ENCODE results near the gene PCTP.

PCTP gene

GRCh38 chr17:55727920-55728319 is 22.9 kb upstream of the PCTP start:
- no peak for TF ChIP-seq EZH2 (IDR thresholded peaks at IDR 0.05; ENCODE audit: borderline replicate concordance, low read length)
- no peak for TF ChIP-seq CTCF (IDR thresholded peaks at IDR 0.05; ENCODE audit: low read length)
- Histone ChIP-seq H3K4me1 (ENCODE audit: insufficient read depth, low read length, severe bottlenecking) (no peaks in the 10 kb centered on the region), H3F3A (ENCODE audit: insufficient read depth, low read length) (no peaks in the 10 kb centered on the region), H4K20me1 (ENCODE audit: insufficient read depth, low read length) (no peaks in the 10 kb centered on the region), H3K4me3 (ENCODE audit: low read depth, low read length, poor library complexity, severe bottlenecking) (no peak overlapping the region), H3K9me3 (ENCODE audit: low read length) (no peaks in the 10 kb centered on the region), H3K9me2 (ENCODE audit: low read depth, low read length) (no peaks in the 10 kb centered on the region), H3K27ac (ENCODE audit: low read depth, low read length, poor library complexity, severe bottlenecking) (no peak overlapping the region), H3K79me2 (ENCODE audit: insufficient read depth, low read length) (no peaks in the 10 kb centered on the region), H2AFZ (ENCODE audit: low read length) (no peak overlapping the region), H3K4me2 (ENCODE audit: low read length) (no peak overlapping the region), H3K27me3 (ENCODE audit: insufficient read depth, low read length) (no peaks in the 10 kb centered on the region), H3K36me3 (ENCODE audit: insufficient read depth, low read length) (no peaks in the 10 kb centered on the region), H3K9ac (ENCODE audit: low read length) (no peak overlapping the region)

GRCh38 chr17:55728361-55728760 is 22.5 kb upstream of the PCTP start:
- Histone ChIP-seq H3K9me3 (ENCODE audit: low read length) (no peaks in the 10 kb centered on the region), H3K9ac (ENCODE audit: low read length) (no peak overlapping the region), H3K4me1 (ENCODE audit: insufficient read depth, low read length, severe bottlenecking) (no peaks in the 10 kb centered on the region), H3K4me2 (ENCODE audit: low read length) (no peak overlapping the region), H4K20me1 (ENCODE audit: insufficient read depth, low read length) (no peaks in the 10 kb centered on the region), H3K27me3 (ENCODE audit: insufficient read depth, low read length) (no peaks in the 10 kb centered on the region), H3K36me3 (ENCODE audit: insufficient read depth, low read length) (no peaks in the 10 kb centered on the region), H3K4me3 (ENCODE audit: low read depth, low read length, poor library complexity, severe bottlenecking) (no peak overlapping the region), H2AFZ (ENCODE audit: low read length) (no peak overlapping the region), H3K27ac (ENCODE audit: low read depth, low read length, poor library complexity, severe bottlenecking) (no peak overlapping the region), H3F3A (ENCODE audit: insufficient read depth, low read length) (no peaks in the 10 kb centered on the region), H3K9me2 (ENCODE audit: low read depth, low read length) (no peaks in the 10 kb centered on the region), H3K79me2 (ENCODE audit: insufficient read depth, low read length) (no peaks in the 10 kb centered on the region)
- TF ChIP-seq EZH2 (IDR thresholded peaks at IDR 0.05; ENCODE audit: borderline replicate concordance, low read length) (no peak), CTCF (IDR thresholded peaks at IDR 0.05; ENCODE audit: low read length) (no peak)

- Histone ChIP-seq H3K9me2 (ENCODE audit: low read depth, low read length) (no peaks in the 10 kb centered on the region), H4K20me1 (ENCODE audit: insufficient read depth, low read length) (no peaks in the 10 kb centered on the region), H3K9me3 (ENCODE audit: low read length) (no peaks in the 10 kb centered on the region), H2AFZ (ENCODE audit: low read length) (no peak overlapping the region), H3K36me3 (ENCODE audit: insufficient read depth, low read length) (no peaks in the 10 kb centered on the region), H3K79me2 (ENCODE audit: insufficient read depth, low read length) (no peaks in the 10 kb centered on the region), H3K4me1 (ENCODE audit: insufficient read depth, low read length, severe bottlenecking) (no peaks in the 10 kb centered on the region), H3K4me2 (ENCODE audit: low read length) (no peak overlapping the region), H3K4me3 (ENCODE audit: low read depth, low read length, poor library complexity, severe bottlenecking) (no peak overlapping the region), H3K27ac (ENCODE audit: low read depth, low read length, poor library complexity, severe bottlenecking) (no peak overlapping the region), H3K27me3 (ENCODE audit: insufficient read depth, low read length) (no peaks in the 10 kb centered on the region), H3F3A (ENCODE audit: insufficient read depth, low read length) (no peaks in the 10 kb centered on the region), H3K9ac (ENCODE audit: low read length) (no peak overlapping the region)
- no peak for TF ChIP-seq EZH2 (IDR thresholded peaks at IDR 0.05; ENCODE audit: borderline replicate concordance, low read length)
- no peak for TF ChIP-seq CTCF (IDR thresholded peaks at IDR 0.05; ENCODE audit: low read length)
Measured at GRCh38 chr17:55728833-55729232, 22.0 kb upstream of the PCTP start.

Measured in OCI-LY1 (cell line).